Effector memory CD4-positive, alpha-beta T cell (primary cell): ENCODE measurements around the gene HNRNPA1L2.

Experiments
- DNase-seq, 3 donors: peaks; one replicate each; pipeline ENCODE4 v3.0.0-alpha.2; 2020
- H3K27ac ChIP-seq: 2 replicates; pipeline ENCODE4 v1.7.0; 2013; ENCODE audit warnings: mild to moderate bottlenecking, low read length, moderate library complexity; ENCODE audit not compliant: insufficient read depth, poor library complexity, severe bottlenecking
- H3K27me3 ChIP-seq: replicated peaks from 2 replicates; pipeline ENCODE4 v1.7.0; 2013; ENCODE audit warnings: mild to moderate bottlenecking, low read length; ENCODE audit not compliant: insufficient read depth, control insufficient read depth, poor library complexity, severe bottlenecking
- H3K36me3 ChIP-seq: 2 replicates; pipeline ENCODE4 v1.7.0; 2013; ENCODE audit warnings: mild to moderate bottlenecking, low read length, moderate library complexity; ENCODE audit not compliant: control insufficient read depth, insufficient read depth
- H3K4me1 ChIP-seq: 2 replicates; pipeline ENCODE4 v1.7.0; 2013; ENCODE audit warnings: low read length, mild to moderate bottlenecking; ENCODE audit not compliant: control insufficient read depth, insufficient read depth, poor library complexity, severe bottlenecking
- H3K4me3 ChIP-seq: 2 replicates; pipeline ENCODE4 v1.7.0; 2013; ENCODE audit warnings: low read length, low read depth, mild to moderate bottlenecking; ENCODE audit not compliant: insufficient read depth, poor library complexity, severe bottlenecking
- H3K9me3 ChIP-seq: 2 replicates; pipeline ENCODE4 v1.7.0; 2013; ENCODE audit warnings: mild to moderate bottlenecking, low read length, moderate library complexity; ENCODE audit not compliant: control insufficient read depth

Gene HNRNPA1L2

DNA sequence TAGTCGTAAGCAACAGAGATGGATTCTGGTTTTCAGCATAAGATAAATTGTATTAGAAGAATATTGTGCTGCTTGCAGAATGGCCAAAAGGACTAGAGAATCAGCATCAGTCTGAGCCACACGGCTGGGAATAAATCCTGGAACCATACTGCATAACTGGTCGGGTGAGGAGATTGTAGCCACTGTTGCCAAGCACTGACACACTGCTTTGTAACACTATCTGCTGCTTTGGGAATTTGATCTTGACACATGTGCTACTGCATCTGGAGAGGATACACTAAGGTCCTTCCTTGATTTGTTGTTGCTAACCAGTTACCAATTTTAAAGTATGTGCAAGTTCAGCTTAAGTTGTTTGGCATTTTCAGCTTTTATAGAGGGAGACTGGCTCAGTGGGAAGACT is 1.9 kb downstream of the HNRNPA1L2 start:
- H3K4me1 ChIP-seq = no peaks in the 10 kb centered on the region
- H3K9me3 ChIP-seq = no peaks in the 10 kb centered on the region
- peaks cover 19% of the 10 kb centered on the region for H3K36me3 ChIP-seq
- DNase-seq = no peak
- no peak overlapping the region for H3K4me3 ChIP-seq
- H3K27ac ChIP-seq = no peak overlapping the region
- no peaks in the 10 kb centered on the region for H3K27me3 ChIP-seq

DNA sequence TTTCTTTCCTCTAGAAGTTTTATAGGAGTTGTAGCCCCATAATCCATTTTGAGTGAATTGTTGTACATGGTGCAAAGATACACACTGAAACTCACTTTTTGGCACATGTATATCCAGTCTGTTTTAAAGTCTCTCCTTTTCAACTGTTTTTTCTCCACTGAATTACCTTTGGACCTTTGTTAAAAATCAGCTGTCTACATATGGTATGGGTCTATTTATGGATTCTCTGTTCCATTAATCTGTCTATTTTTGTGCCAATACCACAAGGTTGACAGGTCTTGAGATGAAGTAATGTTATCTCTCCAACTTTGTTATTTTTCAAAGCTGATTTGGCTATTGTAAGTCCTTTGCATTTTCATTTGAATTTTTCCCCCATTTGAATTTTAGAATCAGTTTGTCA is 4.7 kb downstream of the HNRNPA1L2 start:
- no peaks in the 10 kb centered on the region for H3K27me3 ChIP-seq
- H3K36me3 ChIP-seq = peaks cover 8% of the 10 kb centered on the region
- no peak for DNase-seq
- H3K4me1 ChIP-seq = no peaks in the 10 kb centered on the region
- H3K4me3 ChIP-seq = no peak overlapping the region
- H3K27ac ChIP-seq = no peak overlapping the region
- H3K9me3 ChIP-seq = no peaks in the 10 kb centered on the region

DNA sequence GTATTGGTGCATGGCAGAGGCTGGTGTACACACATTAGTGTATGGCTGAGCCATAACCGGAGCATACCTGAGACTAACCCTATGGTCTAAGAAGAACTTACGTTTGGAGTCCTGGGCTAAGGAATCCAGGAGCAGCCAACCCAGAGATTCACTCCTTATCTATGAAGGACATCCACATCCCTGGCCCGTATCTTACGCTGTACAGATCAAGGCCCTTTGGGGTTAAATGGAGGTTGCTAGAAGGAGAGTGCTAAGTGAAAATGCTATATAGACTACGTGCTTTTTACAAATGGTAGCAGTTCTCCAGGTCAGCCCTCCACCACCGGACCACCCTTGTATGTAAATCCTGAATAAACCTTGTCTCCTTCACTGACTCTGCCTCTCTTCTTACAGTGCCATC is 8.5 kb downstream of the HNRNPA1L2 start:
- Histone ChIP-seq H3K36me3 (no peaks in the 10 kb centered on the region), H3K9me3 (no peaks in the 10 kb centered on the region), H3K27ac (no peak overlapping the region), H3K4me3 (no peak overlapping the region), H3K4me1 (peaks cover 9% of the 10 kb centered on the region), H3K27me3 (no peaks in the 10 kb centered on the region)
- no peak for DNase-seq

DNA sequence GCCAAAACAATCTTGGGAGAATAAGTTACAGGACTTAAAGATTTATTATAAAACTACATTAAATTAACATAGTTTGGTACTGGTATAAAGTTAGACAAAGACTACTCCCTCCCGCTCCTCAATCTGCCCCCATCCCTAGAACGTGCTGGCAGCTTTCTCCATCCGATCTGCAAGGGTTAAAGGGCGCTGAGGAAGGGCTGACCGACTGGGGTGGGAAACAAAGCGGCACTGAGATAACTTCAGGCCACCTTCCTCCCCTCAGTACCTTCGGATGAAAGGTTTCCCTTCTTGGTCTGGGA is 9.6 kb downstream of the HNRNPA1L2 start:
- H3K27ac ChIP-seq = peak overlapping the region; percentile 98
- no peaks in the 10 kb centered on the region for H3K9me3 ChIP-seq
- DNase-seq = no peak
- no peaks in the 10 kb centered on the region for H3K27me3 ChIP-seq
- peaks cover 9% of the 10 kb centered on the region for H3K4me1 ChIP-seq
- peak overlapping the region; percentile 93 for H3K4me3 ChIP-seq
- H3K36me3 ChIP-seq = no peaks in the 10 kb centered on the region

DNA sequence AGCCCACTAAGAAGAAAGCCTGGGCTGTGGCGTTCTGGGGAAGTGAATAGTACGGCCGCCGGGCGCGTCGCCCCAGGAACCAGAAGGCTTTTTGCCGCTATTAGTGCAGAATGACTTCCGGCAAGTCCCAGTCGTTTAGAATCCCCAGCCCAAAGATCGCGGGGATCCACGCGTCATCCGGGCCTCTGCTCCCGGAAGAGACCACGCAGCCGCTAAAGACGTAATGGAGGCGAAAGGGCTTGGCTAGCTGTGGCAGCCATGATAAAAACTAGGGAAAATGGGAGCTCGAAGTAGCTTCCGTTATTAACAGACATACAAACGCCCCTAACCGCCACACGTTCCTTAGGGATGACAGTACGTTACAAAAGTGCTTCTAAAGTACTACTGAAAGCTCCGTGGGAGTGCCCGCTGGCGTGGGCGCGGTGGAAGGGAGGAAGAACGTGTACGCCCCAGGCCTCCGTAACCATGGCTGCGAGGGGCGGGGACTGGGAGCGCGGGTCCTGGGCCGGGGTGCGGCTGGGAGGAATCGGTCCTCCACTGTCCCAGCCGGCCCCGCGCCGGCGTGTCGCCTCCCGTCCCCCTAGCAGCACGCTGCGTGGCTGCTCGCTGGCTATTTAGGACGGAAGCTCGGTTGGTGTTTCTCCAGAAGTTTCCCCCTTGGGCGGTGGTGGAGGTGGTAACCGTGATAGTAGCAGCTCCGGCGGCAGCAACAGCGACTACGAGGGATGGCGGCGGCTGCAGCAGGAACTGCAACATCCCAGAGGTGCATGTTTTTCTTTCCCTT is 10.2 kb downstream of the HNRNPA1L2 start, which contains the start of gene SUGT1:
Gene SUGT1, plus strand, starts transcription at position 641 of the 784 bp plus-strand sequence. Its CDS starts 85 bp downstream, at position 726.
- Histone ChIP-seq H3K27ac (peak within 1 kb of the TSS; percentile 98), H3K36me3 (no peaks in the 10 kb centered on the region), H3K9me3 (no peaks in the 10 kb centered on the region), H3K4me1 (peaks cover 9% of the 10 kb centered on the region), H3K4me3 (peak within 1 kb of the TSS; percentile 93), H3K27me3 (no peaks in the 10 kb centered on the region)
- DNase-seq = peak; percentile 89 to 92 (median 89)

- Histone ChIP-seq H3K27me3 (no peaks in the 10 kb centered on the region), H3K9me3 (no peaks in the 10 kb centered on the region), H3K4me1 (peaks cover 9% of the 10 kb centered on the region), H3K36me3 (no peaks in the 10 kb centered on the region), H3K4me3 (peak overlapping the region; percentile 93), H3K27ac (peak overlapping the region; percentile 98)
- peak in 1 of 3 donors; percentile 1 for DNase-seq
Measured at GRCh38 chr13:52652980-52653303, 10.7 kb downstream of the HNRNPA1L2 start.

- no peak for DNase-seq
- H3K36me3 ChIP-seq = peaks cover 30% of the 10 kb centered on the region
- H3K4me1 ChIP-seq = peaks cover 4% of the 10 kb centered on the region
Measured at GRCh38 chr13:52659340-52659739, 17.1 kb downstream of the HNRNPA1L2 start.

DNA sequence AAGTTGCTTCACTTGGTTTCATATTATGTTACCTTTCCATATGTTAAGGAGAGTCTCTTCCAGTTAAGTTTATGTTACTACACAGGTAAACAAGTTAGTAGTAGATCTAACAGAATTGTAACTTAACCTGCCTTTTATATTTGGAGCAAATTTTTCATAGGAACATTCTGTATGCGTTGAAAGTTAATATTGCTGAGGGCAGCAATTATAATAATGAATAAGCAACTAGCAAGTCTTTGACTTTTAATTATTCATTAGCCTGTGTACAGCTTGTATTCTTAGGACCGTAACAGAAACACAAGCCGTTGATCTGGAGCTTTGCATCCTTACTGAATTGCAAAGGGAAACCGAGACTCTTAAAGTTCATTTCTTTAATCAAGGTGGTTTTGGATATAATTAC is 22.0 kb downstream of the HNRNPA1L2 start:
- H3K27ac ChIP-seq = no peak overlapping the region
- H3K36me3 ChIP-seq = peaks cover 55% of the 10 kb centered on the region
- H3K4me3 ChIP-seq = no peak overlapping the region
- H3K27me3 ChIP-seq = no peaks in the 10 kb centered on the region
- no peaks in the 10 kb centered on the region for H3K9me3 ChIP-seq
- no peak for DNase-seq
- no peaks in the 10 kb centered on the region for H3K4me1 ChIP-seq

More at GRCh38 chr13:52659340-52659739, 17.1 kb downstream of the HNRNPA1L2 start:
- Histone ChIP-seq H3K9me3 (no peaks in the 10 kb centered on the region), H3K27me3 (no peaks in the 10 kb centered on the region), H3K27ac (no peak overlapping the region), H3K4me3 (no peak overlapping the region)

GRCh38 chr13:52665325-52665724 is 23.1 kb downstream of the HNRNPA1L2 start:
- no peak overlapping the region for H3K27ac ChIP-seq
- H3K4me3 ChIP-seq = no peak overlapping the region
- no peaks in the 10 kb centered on the region for H3K4me1 ChIP-seq
- no peak for DNase-seq
- no peaks in the 10 kb centered on the region for H3K27me3 ChIP-seq
- no peaks in the 10 kb centered on the region for H3K9me3 ChIP-seq
- H3K36me3 ChIP-seq = peaks cover 55% of the 10 kb centered on the region

DNA sequence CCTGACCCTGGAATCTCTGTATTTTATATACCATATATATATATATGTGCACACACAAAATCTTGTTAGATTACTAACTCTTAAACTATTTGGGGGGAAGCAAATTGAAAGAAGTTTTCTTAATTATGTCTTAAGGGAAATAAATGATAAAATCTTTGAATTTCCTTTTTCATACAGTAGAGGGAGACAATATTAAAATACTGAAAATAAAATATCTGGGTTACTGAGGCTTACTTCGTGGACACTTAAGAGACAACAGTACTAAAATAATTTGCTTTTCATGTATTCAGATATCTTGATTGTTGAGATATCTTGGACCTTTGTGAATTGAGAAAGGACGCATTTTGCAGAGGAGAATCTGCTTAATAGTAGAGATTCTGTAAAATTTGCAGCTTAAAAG is 27.4 kb downstream of the HNRNPA1L2 start:
- H3K27me3 ChIP-seq = no peaks in the 10 kb centered on the region
- DNase-seq = no peak
- H3K27ac ChIP-seq = no peak overlapping the region

More for the DNA sequence above, 27.4 kb downstream of the HNRNPA1L2 start:
- Histone ChIP-seq H3K4me1 (no peaks in the 10 kb centered on the region), H3K9me3 (no peaks in the 10 kb centered on the region), H3K4me3 (no peak overlapping the region), H3K36me3 (peaks cover 34% of the 10 kb centered on the region)
